Neuron (in vitro differentiated cells): Measurements from ENCODE around the gene SYCP2L.
"Not testable (repeated sequence)": the region's sequence is repeated elsewhere in the genome, so short reads cannot be mapped to it uniquely, and the experiment has no call there.

Experiments used
- H2AFZ ChIP-seq: one replicate; pipeline ENCODE4 v1.6.1; 2013; ENCODE audit warnings: low read depth, mild to moderate bottlenecking, inconsistent platforms, low read length, moderate library complexity
- H3K27me3 ChIP-seq: one replicate; pipeline ENCODE4 v1.6.1; 2013; ENCODE audit warnings: low read length; ENCODE audit not compliant: insufficient read depth
- H3K36me3 ChIP-seq: one replicate; pipeline ENCODE4 v1.6.1; 2013; ENCODE audit warnings: low read length; ENCODE audit not compliant: insufficient read depth
- H3K4me1 ChIP-seq: one replicate; pipeline ENCODE4 v1.6.1; 2013; ENCODE audit warnings: low read length; ENCODE audit not compliant: insufficient read depth
- H3K4me3 ChIP-seq: 2 replicates; pipeline ENCODE4 v1.5.1; 2013; ENCODE audit warnings: mild to moderate bottlenecking, low read length, moderate library complexity
- H3K9me3 ChIP-seq: one replicate; pipeline ENCODE4 v1.6.1; 2013; ENCODE audit warnings: low read length

SYCP2L gene

DNA sequence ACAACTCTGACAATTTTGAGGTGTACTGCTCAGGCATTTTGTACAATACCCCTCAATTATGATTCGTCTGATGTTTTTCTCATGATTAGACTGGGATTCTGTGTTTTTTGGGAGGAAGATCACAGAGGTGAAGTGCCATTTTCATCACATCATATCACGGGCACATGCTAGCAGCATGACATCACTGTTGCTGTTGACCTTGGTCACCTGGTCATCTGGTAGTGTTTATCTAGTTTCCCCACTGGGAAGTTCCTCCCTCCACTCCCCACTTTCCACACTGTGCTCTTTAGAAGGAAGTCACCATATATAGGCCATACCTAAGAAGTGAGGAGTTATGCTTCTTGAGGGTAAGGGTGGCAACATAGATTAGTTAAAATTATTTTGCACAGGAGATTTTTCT is 25.8 kb upstream of the SYCP2L start:
- Histone ChIP-seq H3K4me3 (no peak overlapping the region), H3K36me3 (no peaks in the 10 kb centered on the region), H3K27me3 (no peaks in the 10 kb centered on the region), H3K9me3 (no peaks in the 10 kb centered on the region), H3K4me1 (no peaks in the 10 kb centered on the region), H2AFZ (no peak overlapping the region)

GRCh38 chr6:10862361-10862760 is 24.5 kb upstream of the SYCP2L start:
- no peaks in the 10 kb centered on the region for H3K9me3 ChIP-seq
- no peaks in the 10 kb centered on the region for H3K27me3 ChIP-seq
- H3K4me1 ChIP-seq = no peaks in the 10 kb centered on the region
- H3K4me3 ChIP-seq = no peak overlapping the region
- no peaks in the 10 kb centered on the region for H3K36me3 ChIP-seq
- no peak overlapping the region for H2AFZ ChIP-seq

- not testable (repeated sequence) for H3K27me3 ChIP-seq, H2AFZ ChIP-seq, H3K9me3 ChIP-seq, H3K36me3 ChIP-seq, H3K4me1 ChIP-seq, H3K4me3 ChIP-seq
These were observed 23.8 kb upstream of the SYCP2L start for GRCh38 chr6:10863031-10863430.

DNA sequence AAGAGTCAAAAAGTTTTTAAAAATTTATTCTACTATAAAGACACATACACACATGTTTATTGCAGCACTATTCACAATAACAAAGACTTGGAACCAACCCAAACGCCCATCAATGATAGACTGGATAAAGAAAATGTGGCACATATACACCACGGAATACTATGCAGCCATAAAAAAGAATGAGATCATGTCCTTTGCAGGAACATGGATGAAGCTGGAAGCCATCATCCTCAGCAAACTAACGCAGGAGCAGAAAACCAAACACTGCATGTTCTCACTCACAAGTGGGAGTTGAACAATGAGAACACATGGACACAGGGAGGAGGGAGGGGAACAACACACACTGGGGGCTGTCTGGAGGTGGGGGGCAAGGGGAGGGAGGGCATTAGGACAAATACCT is 20.1 kb upstream of the SYCP2L start:
- not testable (repeated sequence) for H2AFZ ChIP-seq, H3K9me3 ChIP-seq, H3K27me3 ChIP-seq, H3K36me3 ChIP-seq, H3K4me3 ChIP-seq, H3K4me1 ChIP-seq

GRCh38 chr6:10867952-10868351 is 18.9 kb upstream of the SYCP2L start:
- Histone ChIP-seq H3K9me3 (no peaks in the 10 kb centered on the region), H3K27me3 (no peaks in the 10 kb centered on the region), H2AFZ (no peak overlapping the region)

DNA sequence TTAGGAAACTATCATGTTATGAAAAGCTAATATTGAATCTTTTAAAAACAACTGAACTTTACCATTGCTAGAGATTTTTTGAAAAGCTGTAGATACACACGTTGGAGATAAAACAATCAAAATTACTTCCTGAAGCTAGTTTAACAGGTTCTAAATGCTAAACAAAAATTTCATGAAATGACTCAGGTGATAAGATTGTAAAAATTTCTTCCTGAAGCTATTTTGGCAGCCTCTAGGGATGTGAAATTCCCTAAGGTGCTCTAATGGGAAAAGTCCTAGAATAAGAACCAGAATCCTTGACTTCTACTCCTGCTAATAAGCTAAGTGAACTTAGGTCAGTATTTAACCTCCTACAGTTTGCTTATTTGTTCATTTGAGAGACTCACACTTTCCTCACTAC is 13.5 kb upstream of the SYCP2L start:
- Histone ChIP-seq H3K4me1 (no peaks in the 10 kb centered on the region), H3K27me3 (peaks cover 4% of the 10 kb centered on the region), H3K9me3 (no peaks in the 10 kb centered on the region), H2AFZ (no peak overlapping the region), H3K36me3 (no peaks in the 10 kb centered on the region), H3K4me3 (no peak overlapping the region)

More at GRCh38 chr6:10867952-10868351, 18.9 kb upstream of the SYCP2L start:
- H3K4me1 ChIP-seq = no peaks in the 10 kb centered on the region
- no peak overlapping the region for H3K4me3 ChIP-seq
- no peaks in the 10 kb centered on the region for H3K36me3 ChIP-seq

DNA sequence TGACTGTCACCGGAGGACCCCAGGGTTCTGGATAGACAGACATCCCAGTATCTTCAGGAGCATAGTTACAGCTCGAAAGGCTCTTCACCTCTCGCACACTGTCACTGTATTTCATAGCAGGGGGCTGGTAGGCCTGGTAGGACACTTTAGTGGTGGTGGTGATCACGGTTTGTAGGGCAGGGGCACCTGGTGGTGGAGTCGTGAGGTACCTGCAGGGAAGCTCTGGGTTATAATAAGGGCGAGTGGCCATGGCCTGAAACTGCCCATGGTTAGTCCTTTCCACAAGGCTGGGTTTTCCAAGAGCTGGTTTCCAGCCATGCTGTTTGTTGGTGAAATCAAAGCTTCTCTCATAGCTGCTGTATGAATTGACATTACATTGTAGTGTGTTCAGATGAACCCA is 12.6 kb upstream of the SYCP2L start:
- Histone ChIP-seq H3K36me3 (no peaks in the 10 kb centered on the region), H3K4me1 (no peaks in the 10 kb centered on the region), H2AFZ (no peak overlapping the region), H3K9me3 (no peaks in the 10 kb centered on the region), H3K27me3 (peaks cover 11% of the 10 kb centered on the region), H3K4me3 (no peak overlapping the region)

GRCh38 chr6:10875026-10875425 is 11.8 kb upstream of the SYCP2L start:
- H3K4me3 ChIP-seq = no peak overlapping the region
- H2AFZ ChIP-seq = no peak overlapping the region
- H3K4me1 ChIP-seq = no peaks in the 10 kb centered on the region
- H3K36me3 ChIP-seq = no peaks in the 10 kb centered on the region
- H3K9me3 ChIP-seq = no peaks in the 10 kb centered on the region
- H3K27me3 ChIP-seq = peaks cover 19% of the 10 kb centered on the region

DNA sequence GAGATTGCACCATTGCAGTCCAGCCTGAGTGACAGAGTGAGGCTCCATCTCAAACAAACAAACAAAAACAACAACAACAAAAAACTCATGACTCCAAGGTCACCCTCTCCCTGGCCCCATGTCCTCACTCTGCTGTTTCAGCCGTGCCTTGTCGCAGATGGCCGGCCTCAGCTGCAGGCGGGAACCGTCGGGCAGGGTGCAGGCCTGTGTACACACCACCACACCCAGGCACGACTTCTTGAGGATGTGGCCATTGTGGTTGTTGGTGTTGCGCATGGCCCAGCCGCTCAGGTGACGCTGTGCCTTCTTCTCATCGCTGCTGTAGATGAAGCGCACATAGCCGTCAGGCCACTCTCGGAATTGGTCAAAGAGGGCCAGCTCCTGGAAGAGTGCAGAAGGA is 9.8 kb upstream of the SYCP2L start:
- Histone ChIP-seq H3K9me3 (peaks cover 2% of the 10 kb centered on the region), H3K4me3 (no peak overlapping the region), H2AFZ (no peak overlapping the region), H3K27me3 (peaks cover 39% of the 10 kb centered on the region), H3K4me1 (no peaks in the 10 kb centered on the region), H3K36me3 (no peaks in the 10 kb centered on the region)

DNA sequence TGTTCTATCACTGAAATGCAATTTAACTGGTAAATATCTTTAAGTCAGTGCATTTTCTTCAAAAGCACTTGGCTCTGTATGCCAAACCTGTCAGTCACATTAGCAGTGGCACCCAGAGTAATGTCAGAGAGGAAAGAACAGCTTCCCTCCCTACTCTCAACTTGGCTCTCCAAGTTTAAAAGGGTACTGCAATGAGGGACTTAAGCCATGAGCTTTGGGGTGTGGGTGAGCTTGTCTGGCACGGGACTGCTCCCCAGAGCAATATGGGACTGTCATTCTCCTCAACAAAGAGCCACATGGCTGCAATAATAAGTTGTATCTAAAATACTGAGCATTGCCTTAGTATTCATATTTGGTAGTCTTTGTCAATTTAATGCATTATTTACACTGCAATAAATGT is 9.0 kb upstream of the SYCP2L start:
- Histone ChIP-seq H2AFZ (no peak overlapping the region), H3K9me3 (peaks cover 2% of the 10 kb centered on the region), H3K36me3 (no peaks in the 10 kb centered on the region), H3K27me3 (peaks cover 47% of the 10 kb centered on the region), H3K4me3 (no peak overlapping the region), H3K4me1 (peaks cover 6% of the 10 kb centered on the region)

DNA sequence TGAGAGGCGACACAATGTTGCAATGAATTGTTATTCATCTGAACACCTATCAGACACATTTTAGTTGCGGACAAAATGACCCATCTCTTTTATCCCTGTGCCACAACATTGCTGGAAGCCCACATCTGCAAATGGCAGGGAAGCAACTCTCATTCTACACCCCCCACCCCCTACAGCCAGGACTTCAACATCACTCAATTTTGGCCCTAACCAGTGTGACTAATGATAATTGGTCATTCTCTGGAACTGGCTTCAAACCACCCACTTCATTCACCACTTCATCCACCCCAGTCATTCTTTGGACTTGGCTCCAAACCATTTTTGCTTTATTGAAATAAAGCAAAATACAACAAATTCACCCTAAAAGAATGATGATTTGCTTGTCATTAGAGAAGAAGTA is 6.5 kb upstream of the SYCP2L start:
- H3K36me3 ChIP-seq = no peaks in the 10 kb centered on the region
- H2AFZ ChIP-seq = no peak overlapping the region
- no peak overlapping the region for H3K4me3 ChIP-seq
- H3K4me1 ChIP-seq = peaks cover 9% of the 10 kb centered on the region
- peaks cover 6% of the 10 kb centered on the region for H3K9me3 ChIP-seq
- peaks cover 68% of the 10 kb centered on the region for H3K27me3 ChIP-seq

GRCh38 chr6:10882253-10882630 is 4.6 kb upstream of the SYCP2L start:
- H2AFZ ChIP-seq, H3K36me3 ChIP-seq, H3K4me3 ChIP-seq, H3K9me3 ChIP-seq, H3K4me1 ChIP-seq: not testable (repeated sequence)
- peaks cover 65% of the 10 kb centered on the region for H3K27me3 ChIP-seq

GRCh38 chr6:10882657-10883171 is 4.1 kb upstream of the SYCP2L start:
- Histone ChIP-seq H3K9me3 (peaks cover 6% of the 10 kb centered on the region), H3K4me3 (no peak overlapping the region), H3K36me3 (no peaks in the 10 kb centered on the region), H3K27me3 (peaks cover 64% of the 10 kb centered on the region), H3K4me1 (peaks cover 9% of the 10 kb centered on the region), H2AFZ (no peak overlapping the region)
